Thyroid gland (tissue), 4 donors: Measurements from ENCODE around the gene IKZF1. TPM values are rescaled to one million over a fixed set of nuclear protein-coding genes. Genes with fewer than 3 reads are reported as not detected.
A peak's percentile ranks its signal among the peaks of the same experiment; 100 is the strongest.

Experiments used
- DNase-seq, 2 donors: peaks; one replicate each; pipeline ENCODE4 v3.0.0-alpha.2; 2019
- H3K27ac ChIP-seq, 3 donors: fragments of 200-600 bp; sonication (generic); 1 replicate in 2 of 3; 2 replicates in 1 of 3; pipeline ENCODE4 v1.5.1; 2016 to 2019; ENCODE audit warnings: mild to moderate bottlenecking in 1 of 3, moderate library complexity in 1 of 3
- H3K27me3 ChIP-seq: fragments of 200-600 bp; sonication (generic); one replicate; pipeline ENCODE4 v1.5.1; 2019
- H3K36me3 ChIP-seq, 2 donors: fragments of 200-600 bp; sonication (generic); one replicate each; pipeline ENCODE4 v1.5.1; 2016 to 2019
- H3K4me1 ChIP-seq, 2 donors: fragments of 200-600 bp; sonication (generic); one replicate each; pipeline ENCODE4 v1.5.1; 2017 to 2019
- H3K4me3 ChIP-seq, 3 donors: fragments of 200-600 bp; sonication (generic); replicated peaks in 1 of 3; 1 replicate in 2 of 3; 2 replicates in 1 of 3; pipeline ENCODE4 v1.5.1; 2016; ENCODE audit warnings: mild to moderate bottlenecking in 1 of 3
- H3K9me3 ChIP-seq: fragments of 200-600 bp; sonication (generic); one replicate; pipeline ENCODE4 v1.5.1; 2017
- POLR2A ChIP-seq, 2 donors: fragments of 450-650 bp; IDR thresholded peaks; one replicate each; pipeline ENCODE4 v1.6.1; 2017; ENCODE audit warnings: antibody characterized with exemption in 2 of 2, mild to moderate bottlenecking in 2 of 2, moderate library complexity in 1 of 2
- WGBS, 2 donors: methylation state at CpG; one replicate each; pipeline ENCODE4 v1.1.5; 2017; 5-methylcytosine and 5-hydroxymethylcytosine counted together
- intact Hi-C: fragments of 100-400 bp; cut with DNase I; formaldehyde crosslinking; loops from one replicate; pipeline ENCODE4 v1.15.1; 2023
- small RNA-seq: library from RNA; depleted of rRNA; stranded (forward); fragments of <200 nt; gene quantifications from one replicate; pipeline ENCODE3, GENCODE V24; 2016
- total RNA-seq, 4 donors: library from RNA; depleted of rRNA; stranded (reverse); fragments of >200 nt; gene quantifications; one replicate each; pipeline ENCODE4 v1.2.3, GENCODE V29; 2016
- TF ChIP-seq, protein P1 (sequence below), 6 experiments: fragments of 200-600 bp in 3 of 6; fragments of 450-650 bp in 3 of 6; sonication (generic) in 3 of 6; IDR thresholded peaks; one replicate each; pipeline ENCODE4 v1.5.1; 2016 to 2019; ENCODE audit warnings: antibody characterized with exemption in 6 of 6, mild to moderate bottlenecking in 2 of 6, inconsistent platforms in 1 of 6, moderate library complexity in 1 of 6

IKZF1 gene
- total RNA-seq, 4 donors from 2014 or later = 8.9 to 10.5 (median 9.6) TPM

DNA sequence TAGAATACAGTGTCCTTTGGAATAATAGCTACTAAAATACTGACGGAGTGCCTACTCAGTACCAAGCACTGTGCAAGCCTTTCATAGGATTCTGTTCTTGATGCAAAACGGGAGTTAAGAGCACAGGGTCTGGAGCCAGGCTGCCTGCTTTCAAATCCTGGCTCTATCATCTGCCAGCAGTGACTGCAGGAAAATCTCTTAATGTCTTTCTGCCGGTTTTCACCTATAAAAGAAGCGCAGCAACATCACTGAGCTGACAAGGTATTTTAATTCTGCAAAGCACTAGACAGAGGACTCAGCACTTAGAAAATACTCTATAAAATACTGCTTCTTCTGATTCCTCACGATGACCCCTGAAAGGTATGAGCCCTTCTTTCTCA, 145.0 kb downstream of the IKZF1 start:
- H3K27ac ChIP-seq = peak overlapping the region in 1 of 3 donors; percentile 76
- peaks cover 7 to 9% of the 10 kb centered on the region in 2 donors for H3K36me3 ChIP-seq
- H3K4me1 ChIP-seq = peaks cover 3 to 6% of the 10 kb centered on the region in 2 donors
- intact Hi-C loops = no loop called here
- H3K27me3 ChIP-seq = no peaks in the 10 kb centered on the region
- TF ChIP-seq, protein P1, sequence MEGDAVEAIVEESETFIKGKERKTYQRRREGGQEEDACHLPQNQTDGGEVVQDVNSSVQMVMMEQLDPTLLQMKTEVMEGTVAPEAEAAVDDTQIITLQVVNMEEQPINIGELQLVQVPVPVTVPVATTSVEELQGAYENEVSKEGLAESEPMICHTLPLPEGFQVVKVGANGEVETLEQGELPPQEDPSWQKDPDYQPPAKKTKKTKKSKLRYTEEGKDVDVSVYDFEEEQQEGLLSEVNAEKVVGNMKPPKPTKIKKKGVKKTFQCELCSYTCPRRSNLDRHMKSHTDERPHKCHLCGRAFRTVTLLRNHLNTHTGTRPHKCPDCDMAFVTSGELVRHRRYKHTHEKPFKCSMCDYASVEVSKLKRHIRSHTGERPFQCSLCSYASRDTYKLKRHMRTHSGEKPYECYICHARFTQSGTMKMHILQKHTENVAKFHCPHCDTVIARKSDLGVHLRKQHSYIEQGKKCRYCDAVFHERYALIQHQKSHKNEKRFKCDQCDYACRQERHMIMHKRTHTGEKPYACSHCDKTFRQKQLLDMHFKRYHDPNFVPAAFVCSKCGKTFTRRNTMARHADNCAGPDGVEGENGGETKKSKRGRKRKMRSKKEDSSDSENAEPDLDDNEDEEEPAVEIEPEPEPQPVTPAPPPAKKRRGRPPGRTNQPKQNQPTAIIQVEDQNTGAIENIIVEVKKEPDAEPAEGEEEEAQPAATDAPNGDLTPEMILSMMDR (IDR thresholded peaks at IDR 0.05) = no peak
- no peak for TF ChIP-seq POLR2A (IDR thresholded peaks at IDR 0.05)
- no peaks in the 10 kb centered on the region for H3K9me3 ChIP-seq
- no peak for DNase-seq
- H3K4me3 ChIP-seq = peak overlapping the region; percentile 23 to 88 (median 63)
- 11 to 14% methylated on average over 5 of the region's 5 CpGs for WGBS, 2 donors

DNA sequence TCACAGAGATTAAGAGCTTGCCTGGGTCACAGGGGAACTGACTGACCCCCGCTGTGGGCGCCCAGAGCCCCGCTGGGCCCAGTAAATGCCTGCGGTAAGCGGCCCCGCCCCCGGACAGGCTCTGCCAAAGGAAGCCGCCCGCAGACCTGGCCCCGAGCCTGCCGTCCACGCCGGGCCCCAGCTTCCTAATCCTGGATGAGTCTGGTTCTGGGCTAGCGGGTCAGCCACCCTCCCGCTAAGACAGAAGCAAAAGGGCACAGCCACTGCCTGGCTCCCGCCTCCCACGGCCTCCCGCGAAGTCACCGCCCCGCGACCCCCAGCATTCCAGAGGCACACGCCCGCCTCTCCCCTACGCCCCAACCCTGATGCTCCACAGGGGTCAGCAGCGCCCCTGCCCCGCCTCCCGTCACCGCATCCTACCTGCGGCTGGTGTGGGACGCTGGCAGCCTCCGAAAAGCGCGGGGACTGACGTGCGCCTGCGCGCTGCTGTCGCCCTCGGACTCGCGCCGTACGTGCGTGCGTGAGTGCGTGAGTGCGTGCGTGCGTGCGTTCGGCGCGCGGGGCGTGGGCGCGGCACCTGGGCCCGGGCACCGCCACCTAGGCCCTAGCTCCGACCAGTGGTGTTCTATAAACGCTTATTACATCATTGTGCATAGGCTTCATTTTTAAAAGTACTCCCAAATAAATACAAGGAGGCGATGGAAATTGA, 145.5 kb downstream of the IKZF1 start, which contains the start of gene FIGNL1:
TSS of gene FIGNL1 (minus strand) at position 470 of the 709 bp plus-strand sequence. CDS start 3,063 bp downstream, outside the sequence.
- peak within 1 kb of the TSS; percentile 23 to 88 (median 63) for H3K4me3 ChIP-seq
- no peaks in the 10 kb centered on the region for H3K9me3 ChIP-seq
- H3K27me3 ChIP-seq = no peaks in the 10 kb centered on the region
- TF ChIP-seq, protein P1 (IDR thresholded peaks at IDR 0.05) = no peak
- TF ChIP-seq POLR2A (IDR thresholded peaks at IDR 0.05) = peak in 1 of 2 donors; percentile 63
- WGBS, 2 donors = 0 to 1% methylated on average over 16 to 48 of the region's 63 CpGs
- intact Hi-C loops = no loop called here
- H3K36me3 ChIP-seq = peaks cover 7 to 9% of the 10 kb centered on the region in 2 donors
- H3K27ac ChIP-seq = peak within 1 kb of the TSS; percentile 4 to 76 (median 19)
- peak; percentile 73 to 78 for DNase-seq
- peaks cover 3 to 6% of the 10 kb centered on the region in 2 donors for H3K4me1 ChIP-seq

DNA sequence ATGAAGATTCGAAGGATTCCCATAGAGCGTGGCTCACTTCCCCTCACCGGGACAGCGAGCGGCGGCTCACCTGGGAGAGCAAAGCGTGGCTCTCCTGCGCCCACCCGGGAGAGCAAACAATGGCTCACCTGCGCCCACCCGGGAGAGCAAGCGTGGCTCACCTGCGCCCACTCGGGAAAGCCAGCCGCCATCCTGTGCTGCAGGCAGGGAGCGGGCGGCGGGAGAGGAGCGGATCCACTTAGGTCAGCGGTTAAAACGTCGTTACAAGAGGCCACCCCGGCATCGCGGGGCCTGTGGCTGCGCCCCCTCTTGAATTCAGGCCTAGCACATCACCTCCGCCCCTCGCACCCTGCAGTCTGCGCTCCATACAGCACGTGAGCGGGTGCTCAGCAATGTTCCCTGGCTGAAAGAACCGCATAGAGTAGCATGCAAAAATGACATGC, 146.1 kb downstream of the IKZF1 start:
- intact Hi-C loops = no loop called here
- 17 to 19% methylated on average over 29 to 32 of the region's 32 CpGs for WGBS, 2 donors
- Histone ChIP-seq H3K27ac (peak overlapping the region; percentile 4 to 76 (median 19)), H3K36me3 (peaks cover 7 to 9% of the 10 kb centered on the region in 2 donors), H3K4me1 (peaks cover 3 to 6% of the 10 kb centered on the region in 2 donors), H3K27me3 (no peaks in the 10 kb centered on the region), H3K4me3 (peak overlapping the region; percentile 23 to 88 (median 63)), H3K9me3 (no peaks in the 10 kb centered on the region)
- DNase-seq = peak; percentile 17 to 25
- TF ChIP-seq, protein P1 (IDR thresholded peaks at IDR 0.05) = no peak
- no peak for TF ChIP-seq POLR2A (IDR thresholded peaks at IDR 0.05)

Small RNA genes within 50 kb of the gene (small RNA-seq; reads per million reads assigned to genes)
- not detected for gene RNU6-1091P

Other genes starting within 250 kb of the IKZF1 start
- gene ZPBP, start 211.5 kb upstream of the IKZF1 start, total RNA-seq = 1 to 10 TPM in 1 of 4 donors, under 1 TPM in 2, not detected in 1; 0.71 to 1.5 (median 0.89) TPM
- gene FIGNL1, start 145.6 kb downstream of the IKZF1 start, total RNA-seq = 10 to 100 TPM in 2 of 4 donors, 1 to 10 TPM in 2; 5.1 to 15.9 (median 9.5) TPM